Measurements from ENCODE around the gene GNAI2. TPM values are rescaled to one million over a fixed set of nuclear protein-coding genes. Genes with fewer than 3 reads are reported as not detected.
A peak's percentile ranks its signal among the peaks of the same experiment; 100 is the strongest.

GNAI2 gene
- total RNA-seq, 2 experiments from 2014 or later = 238 to 242 TPM

- Mint-ChIP-seq H3K27ac (no peak overlapping the region), H3K27me3 (peaks cover 15% of the 10 kb centered on the region), H3K4me3 (no peak overlapping the region), H3K36me3 (ENCODE audit: low read depth) (no peaks in the 10 kb centered on the region), H3K9me3 (no peaks in the 10 kb centered on the region), H3K4me1 (ENCODE audit: low read depth) (peaks cover 3% of the 10 kb centered on the region)
- intact Hi-C loops (cut with micrococcal nuclease) = no loop called here
- DNase-seq = no peak
- no peak for TF ChIP-seq CTCF (IDR thresholded peaks at IDR 0.05)
- POLR2A ChIA-PET = interaction anchor here (0.6 to 3.3 kb wide), 6 partner anchors 20 to 67 kb away, joined by 3 to 10 read pairs (median 4); partner anchors contain the start of genes HYAL3 and NAA80
- CTCF ChIA-PET = interaction anchor here (0.7 to 3.3 kb wide), 5 partner anchors 21 to 76 kb away, joined by 3 to 16 read pairs (median 4); partner anchors contain the start of genes GNAI2 and GNAT1
- ATAC-seq = no peak
Observed at GRCh38 chr3:50267280-50267913, 31.4 kb downstream of the GNAI2 start.

GRCh38 chr3:50268276-50268675, 32.3 kb downstream of the GNAI2 start:
- DNase-seq (no peak), ATAC-seq (no peak)
- Mint-ChIP-seq H3K27me3 (peaks cover 19% of the 10 kb centered on the region), H3K4me3 (no peak overlapping the region), H3K27ac (no peak overlapping the region), H3K4me1 (ENCODE audit: low read depth) (peaks cover 9% of the 10 kb centered on the region), H3K9me3 (no peaks in the 10 kb centered on the region), H3K36me3 (ENCODE audit: low read depth) (no peaks in the 10 kb centered on the region)
- ChIA-PET CTCF (interaction anchor here (1.0 to 3.3 kb wide), 3 partner anchors 22 to 77 kb away, joined by 4 to 16 read pairs (median 12); partner anchors contain the start of gene GNAT1), POLR2A (interaction anchor here (3.3 kb wide), 1 partner anchor 21 kb away, joined by 10 read pairs; no protein-coding TSS in a partner anchor)
- intact Hi-C loops (cut with micrococcal nuclease) = no loop called here
- TF ChIP-seq CTCF (IDR thresholded peaks at IDR 0.05) = no peak

- Mint-ChIP-seq H3K9me3 (no peaks in the 10 kb centered on the region), H3K27ac (peak within 1 kb of the TSS; percentile 5), H3K4me3 (no peak within 1 kb of the TSS), H3K36me3 (ENCODE audit: low read depth) (no peaks in the 10 kb centered on the region), H3K27me3 (peaks cover 22% of the 10 kb centered on the region), H3K4me1 (ENCODE audit: low read depth) (peaks cover 12% of the 10 kb centered on the region)
- ChIA-PET CTCF (interaction anchor here (1.0 to 4.0 kb wide), 4 partner anchors 10 to 78 kb away, joined by 3 to 18 read pairs (median 12); partner anchors contain the start of gene GNAT1), POLR2A (interaction anchor here (1.0 to 3.3 kb wide), 3 partner anchors 9 to 21 kb away, joined by 3 to 10 read pairs (median 3); no protein-coding TSS in a partner anchor)
- no peak for ATAC-seq
- no peak for TF ChIP-seq CTCF (IDR thresholded peaks at IDR 0.05)
- intact Hi-C loops (cut with micrococcal nuclease) = no loop called here
- DNase-seq = no peak
Observed at GRCh38 chr3:50268703-50269451, 32.9 kb downstream of the GNAI2 start, which contains the start of gene SEMA3B. TSS of gene SEMA3B (plus strand) at chr3:50269147. CDS start at chr3:50269241, 94 bp downstream.

- Mint-ChIP-seq H3K4me3 (no peak overlapping the region), H3K9me3 (no peaks in the 10 kb centered on the region), H3K36me3 (ENCODE audit: low read depth) (peaks cover 2% of the 10 kb centered on the region), H3K4me1 (ENCODE audit: low read depth) (peaks cover 18% of the 10 kb centered on the region), H3K27me3 (peaks cover 28% of the 10 kb centered on the region), H3K27ac (no peak overlapping the region)
- ChIA-PET CTCF (interaction anchor here (1.0 to 4.0 kb wide), 3 partner anchors 11 to 31 kb away, joined by 3 to 18 read pairs (median 7); no protein-coding TSS in a partner anchor), POLR2A (interaction anchor here (1.0 to 1.2 kb wide), 2 partner anchors 10 to 15 kb away, joined by 3 read pairs; no protein-coding TSS in a partner anchor)
- no peak for DNase-seq
- no peak for ATAC-seq
- intact Hi-C loops (cut with micrococcal nuclease) = no loop called here
- TF ChIP-seq CTCF (IDR thresholded peaks at IDR 0.05) = no peak
Observed at GRCh38 chr3:50269460-50269859, 33.5 kb downstream of the GNAI2 start.
